IPS DF 4.7 (cell line): Measurements from ENCODE around the gene ATP5ME.
"Not testable (repeated sequence)": the region's sequence is repeated elsewhere in the genome, so short reads cannot be mapped to it uniquely, and the experiment has no call there.

Experiments used
- DNase-seq: peaks from one replicate; pipeline ENCODE4 v3.0.0-alpha.2; 2013; ENCODE audit warnings: low spot score; ENCODE audit errors: extremely low read depth

The ATP5ME gene

DNA sequence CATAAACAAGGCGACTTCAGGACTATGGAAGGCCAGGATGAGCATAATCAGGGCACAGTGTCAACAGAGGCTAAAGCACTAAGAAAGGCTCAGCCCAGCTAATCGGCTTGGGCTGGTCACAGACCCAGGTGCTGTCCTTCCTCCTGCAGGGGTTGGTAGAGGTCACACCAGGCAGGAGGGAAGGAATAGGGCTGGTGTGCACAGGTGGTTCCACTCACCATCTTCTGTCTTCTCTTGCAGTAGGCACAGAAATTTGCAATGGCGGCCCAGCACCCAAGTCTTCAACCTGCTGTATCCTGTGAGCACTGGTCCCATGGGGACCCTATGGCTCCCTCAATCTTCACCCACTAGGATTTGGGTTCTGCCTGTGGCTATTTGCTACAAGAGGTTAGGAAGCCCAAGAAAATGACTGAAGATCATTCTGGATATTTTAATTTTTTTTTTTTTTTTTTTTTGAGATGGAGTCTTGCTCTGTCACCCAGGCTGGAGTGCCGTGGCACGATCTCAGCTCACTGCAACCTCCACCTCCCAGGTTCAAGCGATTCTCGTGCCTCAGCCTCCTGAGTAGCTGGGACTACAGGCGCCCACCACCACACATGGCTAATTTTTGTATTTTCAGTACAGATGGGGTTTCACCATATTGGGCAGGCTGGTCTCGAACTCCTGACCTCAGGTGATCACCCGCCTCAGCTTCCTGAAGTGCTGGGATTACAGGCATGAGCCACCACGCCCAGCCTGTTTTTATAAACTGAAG lies 4.1 kb downstream of the ATP5ME start:
- not testable (repeated sequence) for DNase-seq

- not testable (repeated sequence) for DNase-seq
Observed at GRCh38 chr4:668219-668618, 5.9 kb downstream of the ATP5ME start.

- DNase-seq, result no peak
Observed at GRCh38 chr4:667545-667925, 6.5 kb downstream of the ATP5ME start.

DNA sequence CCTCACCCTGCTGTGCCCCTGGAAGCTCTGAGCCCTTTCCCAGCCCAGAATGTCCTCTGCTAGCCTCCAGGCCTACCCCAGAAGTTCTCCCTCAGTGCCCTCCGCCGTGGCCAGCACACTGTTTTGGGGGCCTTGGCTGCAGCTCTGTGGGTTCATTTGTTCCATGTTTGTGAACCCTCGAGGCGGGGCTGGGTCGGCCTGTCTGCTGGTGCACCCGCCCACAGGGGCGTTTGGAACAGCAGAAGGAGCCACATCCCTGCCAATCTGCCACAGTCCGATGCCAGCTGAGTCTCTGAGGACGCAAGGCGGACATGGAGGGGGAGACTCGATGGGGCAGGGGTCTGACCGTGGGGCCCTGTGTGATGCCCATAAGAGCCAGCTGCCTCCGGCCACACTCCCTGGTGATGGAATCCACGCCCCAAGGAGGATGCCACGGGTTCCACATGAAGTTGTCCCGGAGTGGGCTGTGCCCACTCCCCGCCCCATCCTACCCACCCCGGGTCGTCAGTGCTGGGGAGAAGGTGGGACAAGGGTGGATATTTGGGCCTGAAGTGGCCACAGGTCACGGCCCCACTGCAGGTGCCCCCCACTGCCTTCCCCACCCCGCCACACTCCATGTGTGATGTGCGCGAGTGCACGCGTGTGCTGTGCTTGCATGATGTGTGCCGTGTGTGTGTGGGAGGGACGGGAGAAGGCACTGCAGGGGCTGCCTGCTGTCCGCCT lies 7.1 kb downstream of the ATP5ME start:
- no peak for DNase-seq

DNA sequence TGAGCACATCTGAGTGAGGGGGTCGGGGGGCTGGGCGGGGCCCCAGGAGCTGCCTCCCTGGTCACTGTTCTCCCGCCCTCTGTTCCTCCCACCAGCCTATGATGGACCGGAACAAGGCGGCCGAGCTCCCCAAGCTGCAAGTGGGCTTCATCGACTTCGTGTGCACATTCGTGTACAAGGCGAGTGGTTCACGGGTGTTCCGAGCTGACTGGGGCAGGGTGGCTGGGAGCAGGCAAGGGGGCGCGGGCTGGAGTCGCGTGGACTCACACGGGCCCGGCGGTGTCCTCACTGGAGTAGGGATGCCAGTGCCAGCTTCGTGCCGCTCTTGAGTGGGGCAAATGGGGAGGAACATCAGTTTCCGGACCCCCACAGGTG lies 7.7 kb downstream of the ATP5ME start:
- no peak for DNase-seq

- DNase-seq, result no peak
Observed at GRCh38 chr4:665751-666435, 8.2 kb downstream of the ATP5ME start.

DNA sequence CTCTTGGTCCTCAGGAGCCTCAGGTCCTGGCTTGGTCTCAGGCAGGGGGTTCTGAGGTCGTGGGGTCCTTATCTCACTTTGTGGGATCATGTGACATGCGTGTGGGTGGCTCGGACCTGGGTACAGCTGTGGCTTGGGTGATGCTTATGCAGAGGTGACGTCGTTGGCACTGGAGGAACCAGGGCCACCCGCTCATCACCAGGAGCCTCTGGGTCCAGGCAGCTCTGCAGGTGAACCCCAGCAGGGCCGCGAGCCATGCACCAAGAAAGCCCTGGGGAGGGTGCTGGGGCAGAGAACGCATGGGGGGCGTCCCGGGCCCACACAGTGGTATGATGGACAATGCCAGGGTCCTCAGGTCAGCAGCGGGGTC lies 8.7 kb downstream of the ATP5ME start:
- no peak for DNase-seq

- no peak for DNase-seq
Observed at GRCh38 chr4:664713-665231, 9.3 kb downstream of the ATP5ME start.

DNA sequence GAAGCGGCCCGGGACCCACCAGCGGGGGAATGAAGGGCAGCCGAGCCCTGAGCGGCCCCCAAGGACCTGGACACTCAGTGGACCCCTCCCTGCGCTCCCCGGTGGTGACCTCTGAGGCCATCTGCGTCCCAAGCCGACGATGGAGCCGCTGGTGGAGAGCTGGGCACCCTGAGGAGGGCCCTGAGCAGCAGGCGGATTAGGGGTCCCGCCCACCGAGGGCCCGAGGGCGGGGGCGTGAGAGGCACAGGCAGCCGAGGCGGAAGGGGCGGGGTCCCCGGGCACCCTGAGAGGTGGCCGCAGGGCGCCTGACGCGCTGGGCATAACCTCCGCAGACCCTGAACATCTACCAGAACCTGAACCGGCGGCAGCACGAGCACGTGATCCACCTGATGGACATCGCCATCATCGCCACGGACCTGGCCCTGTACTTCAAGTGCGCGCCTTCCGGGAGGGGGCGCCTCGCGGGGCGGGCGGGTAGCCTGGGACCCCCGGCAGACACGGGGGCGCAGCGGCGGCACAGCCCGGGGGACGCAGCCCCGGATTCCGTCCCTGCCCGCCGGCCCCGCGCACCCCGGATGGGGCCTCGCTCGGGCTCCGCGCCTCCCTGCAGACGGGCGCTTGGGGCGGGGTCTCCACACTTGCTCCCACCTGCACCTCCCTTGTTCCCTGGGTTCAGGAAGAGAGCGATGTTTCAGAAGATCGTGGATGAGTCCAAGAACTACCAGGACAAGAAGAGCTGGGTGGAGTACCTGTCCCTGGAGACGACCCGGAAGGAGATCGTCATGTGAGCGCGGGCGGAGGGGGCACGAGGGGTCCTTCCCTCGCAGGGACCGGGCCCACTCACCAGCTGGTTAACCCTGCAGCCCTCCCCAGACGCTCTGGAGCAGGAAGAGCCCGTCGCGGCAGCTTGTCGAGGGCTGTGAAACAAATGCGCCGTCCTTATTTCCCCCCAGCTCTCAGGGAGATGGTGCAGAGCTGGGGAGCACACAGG lies 10.3 kb downstream of the ATP5ME start:
- DNase-seq, result no peak

GRCh38 chr4:663046-663437 lies 11.0 kb downstream of the ATP5ME start:
- DNase-seq, result no peak

DNA sequence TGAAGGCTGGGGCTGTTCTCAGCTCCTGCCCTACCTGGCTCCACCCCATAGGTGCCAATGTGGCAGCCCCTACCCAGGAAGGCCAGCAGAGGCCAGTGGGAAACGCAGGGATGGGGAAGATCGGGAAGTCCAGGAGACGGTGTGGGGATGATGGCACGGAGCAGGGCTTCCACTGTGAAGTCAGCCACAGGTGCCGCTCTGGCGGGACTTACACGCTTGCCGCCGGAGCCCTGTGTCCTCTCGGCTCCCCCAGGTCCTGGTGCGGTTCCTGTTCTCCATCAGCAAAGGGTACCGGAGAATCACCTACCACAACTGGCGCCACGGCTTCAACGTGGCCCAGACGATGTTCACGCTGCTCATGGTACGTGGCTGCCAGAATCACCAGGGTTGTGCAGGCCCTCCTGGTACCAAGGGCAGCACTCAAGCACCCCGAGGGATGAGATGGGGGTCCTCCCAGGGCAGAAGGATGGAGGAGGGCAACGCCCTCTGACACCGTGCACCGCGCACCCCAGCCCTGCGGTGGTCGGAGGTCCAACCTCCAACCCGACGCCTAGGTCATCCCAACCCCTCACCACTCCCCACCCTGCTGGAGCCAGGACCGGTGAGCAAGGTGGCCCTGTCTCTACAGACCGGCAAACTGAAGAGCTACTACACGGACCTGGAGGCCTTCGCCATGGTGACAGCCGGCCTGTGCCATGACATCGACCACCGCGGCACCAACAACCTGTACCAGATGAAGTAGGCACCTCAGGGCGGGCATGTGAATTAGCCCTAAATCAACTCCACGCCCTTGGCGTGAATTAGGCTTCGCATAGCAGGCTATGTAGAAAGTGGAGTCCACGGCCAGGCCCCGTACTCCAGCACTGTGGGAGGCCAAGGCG lies 12.0 kb downstream of the ATP5ME start:
- no peak for DNase-seq

GRCh38 chr4:661231-661630 lies 12.8 kb downstream of the ATP5ME start:
- no peak for DNase-seq

DNA sequence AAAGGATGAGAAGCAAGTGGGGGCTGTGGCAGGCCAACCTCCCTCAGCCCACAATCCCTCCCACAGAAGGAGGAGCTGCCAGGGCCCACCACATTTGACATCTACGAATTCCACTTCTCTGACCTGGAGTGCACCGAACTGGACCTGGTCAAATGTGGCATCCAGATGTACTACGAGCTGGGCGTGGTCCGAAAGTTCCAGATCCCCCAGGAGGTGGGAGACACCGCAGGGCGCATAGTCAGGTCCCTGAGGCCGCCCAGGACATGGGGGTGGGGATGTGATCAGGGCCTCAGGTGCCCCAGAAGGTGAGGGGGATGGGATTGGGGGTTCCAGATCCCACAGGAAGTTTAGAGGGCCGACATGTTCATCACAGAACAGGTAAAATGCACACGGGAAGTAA lies 13.7 kb downstream of the ATP5ME start:
- DNase-seq, result no peak

- no peak for DNase-seq
Observed at GRCh38 chr4:659851-660250, 14.2 kb downstream of the ATP5ME start.

DNA sequence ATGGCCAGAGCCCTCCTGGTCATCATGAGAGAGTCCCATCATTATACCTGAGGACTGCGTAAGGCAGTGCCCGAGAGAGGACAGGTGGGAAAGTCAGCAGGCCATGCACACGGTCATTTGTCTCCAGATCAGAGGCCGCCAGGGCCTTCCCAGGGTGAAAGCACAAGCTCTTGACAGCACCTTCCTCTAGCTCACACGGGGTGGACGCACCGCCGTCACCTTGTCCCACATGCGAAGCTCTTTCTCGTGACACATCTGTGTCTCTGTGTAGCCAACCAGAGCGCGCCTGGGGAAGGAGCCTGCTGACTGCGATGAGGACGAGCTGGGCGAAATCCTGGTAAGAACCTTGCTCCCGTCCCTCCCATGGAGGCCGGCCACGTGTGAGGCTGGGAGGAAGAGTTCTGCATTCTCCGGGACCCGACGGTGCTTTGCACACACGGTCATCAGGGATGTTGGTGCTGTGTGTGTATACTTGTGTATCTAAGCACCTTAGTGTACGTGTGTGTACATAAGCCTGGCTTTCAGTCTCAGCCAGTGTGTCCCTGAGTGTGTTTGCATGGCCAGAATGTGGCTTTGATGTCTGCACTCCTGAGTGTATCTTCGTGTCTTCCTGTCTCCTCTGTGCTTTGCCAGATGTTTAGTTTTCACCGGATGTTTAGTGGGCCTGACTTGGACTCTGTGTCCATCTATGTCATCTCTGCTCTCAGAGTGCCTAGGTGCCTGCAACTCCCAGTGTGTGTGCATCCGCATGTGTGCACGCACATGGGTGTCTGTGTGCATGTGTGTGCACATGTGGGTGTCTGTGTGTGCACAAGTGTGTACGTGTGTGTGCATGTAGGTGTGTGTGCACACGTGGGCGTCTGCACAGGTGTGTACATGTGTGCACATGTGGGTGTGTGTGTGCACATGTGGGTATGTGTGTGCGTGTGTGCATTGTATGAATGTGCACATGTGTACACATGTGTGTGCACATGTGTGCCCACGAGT lies 15.1 kb downstream of the ATP5ME start:
- DNase-seq, result no peak

GRCh38 chr4:657834-658667 lies 16.0 kb downstream of the ATP5ME start:
- DNase-seq, result no peak

GRCh38 chr4:657338-657833 lies 16.7 kb downstream of the ATP5ME start:
- DNase-seq, result no peak
